ENCODE results near the gene PTOV1.
A peak's percentile ranks its signal among the peaks of the same experiment; 100 is the strongest.

PTOV1 gene

GRCh38 chr19:49859682-49860335, 8.8 kb downstream of the PTOV1 start:
- no peak overlapping the region for H3K27ac Mint-ChIP-seq (ENCODE audit: low read depth)
- peaks cover 7% of the 10 kb centered on the region for H3K4me1 Mint-ChIP-seq
- H3K36me3 Mint-ChIP-seq (ENCODE audit: insufficient read depth), result peaks cover 25% of the 10 kb centered on the region
- no peaks in the 10 kb centered on the region for H3K27me3 Mint-ChIP-seq
- no peaks in the 10 kb centered on the region for H3K9me3 Mint-ChIP-seq
- no peak overlapping the region for H3K4me3 Mint-ChIP-seq
- ATAC-seq (replicated peaks; ENCODE audit: extremely low read depth, poor library complexity, severe bottlenecking) (no peak), DNase-seq (ENCODE audit: low spot score in 2 of 2) (no peak)

GRCh38 chr19:49860336-49861102, 9.6 kb downstream of the PTOV1 start:
- Mint-ChIP-seq H3K4me1 (peaks cover 8% of the 10 kb centered on the region), H3K27ac (ENCODE audit: low read depth) (peak overlapping the region; percentile 69), H3K36me3 (ENCODE audit: insufficient read depth) (peaks cover 25% of the 10 kb centered on the region), H3K9me3 (no peaks in the 10 kb centered on the region), H3K27me3 (no peaks in the 10 kb centered on the region), H3K4me3 (no peak overlapping the region)
- DNase-seq (ENCODE audit: low spot score in 2 of 2), result no peak
- ATAC-seq (replicated peaks; ENCODE audit: extremely low read depth, poor library complexity, severe bottlenecking), result no peak

- Mint-ChIP-seq H3K27ac (ENCODE audit: low read depth) (peak overlapping the region; percentile 69), H3K4me3 (no peak overlapping the region), H3K36me3 (ENCODE audit: insufficient read depth) (peaks cover 21% of the 10 kb centered on the region), H3K4me1 (peaks cover 14% of the 10 kb centered on the region), H3K27me3 (no peaks in the 10 kb centered on the region), H3K9me3 (no peaks in the 10 kb centered on the region)
- ATAC-seq (replicated peaks; ENCODE audit: extremely low read depth, poor library complexity, severe bottlenecking), result no peak
- no peak for DNase-seq (ENCODE audit: low spot score in 2 of 2)
Measured at GRCh38 chr19:49861107-49861506, 10.1 kb downstream of the PTOV1 start.

GRCh38 chr19:49861541-49862378, 10.8 kb downstream of the PTOV1 start:
- DNase-seq (ENCODE audit: low spot score in 2 of 2) (no peak), ATAC-seq (replicated peaks; ENCODE audit: extremely low read depth, poor library complexity, severe bottlenecking) (no peak)
- Mint-ChIP-seq H3K27ac (ENCODE audit: low read depth) (no peak overlapping the region), H3K9me3 (no peaks in the 10 kb centered on the region), H3K4me3 (no peak overlapping the region), H3K36me3 (ENCODE audit: insufficient read depth) (peaks cover 25% of the 10 kb centered on the region), H3K4me1 (peaks cover 20% of the 10 kb centered on the region), H3K27me3 (no peaks in the 10 kb centered on the region)

- Mint-ChIP-seq H3K4me1 (peaks cover 26% of the 10 kb centered on the region), H3K4me3 (no peak overlapping the region), H3K27ac (ENCODE audit: low read depth) (peak overlapping the region; percentile 68), H3K9me3 (no peaks in the 10 kb centered on the region), H3K27me3 (no peaks in the 10 kb centered on the region), H3K36me3 (ENCODE audit: insufficient read depth) (peaks cover 32% of the 10 kb centered on the region)
- ATAC-seq (replicated peaks; ENCODE audit: extremely low read depth, poor library complexity, severe bottlenecking) (no peak), DNase-seq (ENCODE audit: low spot score in 2 of 2) (no peak)
Measured at GRCh38 chr19:49862391-49863253, 11.7 kb downstream of the PTOV1 start.

- Mint-ChIP-seq H3K4me3 (no peak overlapping the region), H3K4me1 (peaks cover 31% of the 10 kb centered on the region), H3K27me3 (no peaks in the 10 kb centered on the region), H3K9me3 (no peaks in the 10 kb centered on the region), H3K36me3 (ENCODE audit: insufficient read depth) (peaks cover 31% of the 10 kb centered on the region), H3K27ac (ENCODE audit: low read depth) (peak overlapping the region; percentile 68)
- ATAC-seq (replicated peaks; ENCODE audit: extremely low read depth, poor library complexity, severe bottlenecking), result no peak
- DNase-seq (ENCODE audit: low spot score in 2 of 2), result no peak
Measured at GRCh38 chr19:49863254-49863934, 12.4 kb downstream of the PTOV1 start.

- H3K36me3 Mint-ChIP-seq (ENCODE audit: insufficient read depth), result peaks cover 31% of the 10 kb centered on the region
- DNase-seq (ENCODE audit: low spot score in 2 of 2) (no peak), ATAC-seq (replicated peaks; ENCODE audit: extremely low read depth, poor library complexity, severe bottlenecking) (no peak)
- H3K27me3 Mint-ChIP-seq, result no peaks in the 10 kb centered on the region
- H3K9me3 Mint-ChIP-seq, result no peaks in the 10 kb centered on the region
- H3K4me1 Mint-ChIP-seq, result peaks cover 31% of the 10 kb centered on the region
- H3K27ac Mint-ChIP-seq (ENCODE audit: low read depth), result no peak overlapping the region
- no peak overlapping the region for H3K4me3 Mint-ChIP-seq
Measured at GRCh38 chr19:49863935-49864320, 13.0 kb downstream of the PTOV1 start.

- DNase-seq (ENCODE audit: low spot score in 2 of 2) (no peak), ATAC-seq (replicated peaks; ENCODE audit: extremely low read depth, poor library complexity, severe bottlenecking) (no peak)
- H3K4me3 Mint-ChIP-seq, result no peak overlapping the region
- H3K9me3 Mint-ChIP-seq, result no peaks in the 10 kb centered on the region
- no peaks in the 10 kb centered on the region for H3K27me3 Mint-ChIP-seq
- no peak overlapping the region for H3K27ac Mint-ChIP-seq (ENCODE audit: low read depth)
- peaks cover 31% of the 10 kb centered on the region for H3K4me1 Mint-ChIP-seq
- peaks cover 32% of the 10 kb centered on the region for H3K36me3 Mint-ChIP-seq (ENCODE audit: insufficient read depth)
Measured at GRCh38 chr19:49864890-49865289, 13.9 kb downstream of the PTOV1 start.

GRCh38 chr19:49866933-49867782, 16.2 kb downstream of the PTOV1 start, which contains the start of gene PNKP:
Gene PNKP, minus strand, starts transcription at chr19:49867576. Its CDS starts 372 bp downstream, at chr19:49867204.
- Mint-ChIP-seq H3K27me3 (no peaks in the 10 kb centered on the region), H3K27ac (ENCODE audit: low read depth) (no peak within 1 kb of the TSS), H3K36me3 (ENCODE audit: insufficient read depth) (peaks cover 26% of the 10 kb centered on the region), H3K9me3 (no peaks in the 10 kb centered on the region), H3K4me1 (peaks cover 43% of the 10 kb centered on the region), H3K4me3 (no peak within 1 kb of the TSS)
- ATAC-seq (replicated peaks; ENCODE audit: extremely low read depth, poor library complexity, severe bottlenecking), result peak; percentile 64
- DNase-seq (ENCODE audit: low spot score in 2 of 2), result peak; percentile 75 to 79

- ATAC-seq (replicated peaks; ENCODE audit: extremely low read depth, poor library complexity, severe bottlenecking) (no peak), DNase-seq (ENCODE audit: low spot score in 2 of 2) (no peak)
- Mint-ChIP-seq H3K4me1 (peaks cover 40% of the 10 kb centered on the region), H3K36me3 (ENCODE audit: insufficient read depth) (peaks cover 25% of the 10 kb centered on the region), H3K27me3 (no peaks in the 10 kb centered on the region), H3K4me3 (no peak overlapping the region), H3K27ac (ENCODE audit: low read depth) (no peak overlapping the region), H3K9me3 (no peaks in the 10 kb centered on the region)
Measured at GRCh38 chr19:49869009-49869483, 18.1 kb downstream of the PTOV1 start.

Measured in central memory CD8-positive, alpha-beta T cell (primary cell).